Kasumi-1 (cell line): ENCODE data around the gene CGB2.
"Not testable (repeated sequence)": the region's sequence is repeated elsewhere in the genome, so short reads cannot be mapped to it uniquely, and the experiment has no call there.

ENCODE experiments used
- DNase-seq, 2 experiments: peaks; one replicate each; lab custom pipeline; 2025; lab: John Stamatoyannopoulos, UW

CGB2 gene

GRCh38 chr19:49010453-49010852 lies 21.2 kb upstream of the CGB2 start:
- no peak for DNase-seq

GRCh38 chr19:49011194-49011593 lies 20.5 kb upstream of the CGB2 start:
- DNase-seq, result no peak

- no peak for DNase-seq
Observed at GRCh38 chr19:49014123-49014869, 17.4 kb upstream of the CGB2 start.

GRCh38 chr19:49014870-49015255 lies 16.8 kb upstream of the CGB2 start:
- DNase-seq, result no peak

GRCh38 chr19:49016067-49016839 lies 15.4 kb upstream of the CGB2 start:
- DNase-seq, result no peak

GRCh38 chr19:49017041-49017665 lies 14.5 kb upstream of the CGB2 start, which contains the start of gene LHB:
TSS of gene LHB (minus strand) at chr19:49017091. CDS start at chr19:49017081, 10 bp downstream.
- DNase-seq, result no peak

- DNase-seq, result peak; percentile 50 to 63
Observed at GRCh38 chr19:49017666-49018351, 13.9 kb upstream of the CGB2 start.

- peak; percentile 14 to 19 for DNase-seq
Observed at GRCh38 chr19:49018388-49019241, 13.1 kb upstream of the CGB2 start.

GRCh38 chr19:49019242-49019932 lies 12.3 kb upstream of the CGB2 start:
- DNase-seq, result peak; percentile 23 to 42

GRCh38 chr19:49020342-49020741 lies 11.3 kb upstream of the CGB2 start:
- DNase-seq, result no peak

GRCh38 chr19:49020931-49021895 lies 10.5 kb upstream of the CGB2 start:
- DNase-seq, result no peak

GRCh38 chr19:49022116-49022515 lies 9.6 kb upstream of the CGB2 start:
- no peak for DNase-seq

- not testable (repeated sequence) for DNase-seq
Observed at GRCh38 chr19:49024233-49024632, 7.5 kb upstream of the CGB2 start, which contains the start of gene CGB3. TSS of gene CGB3 (minus strand) at chr19:49024333. CDS start at chr19:49023971, 362 bp downstream.

- not testable (repeated sequence) for DNase-seq
Observed at GRCh38 chr19:49025088-49025487, 6.6 kb upstream of the CGB2 start.

GRCh38 chr19:49025599-49025998 lies 6.1 kb upstream of the CGB2 start:
- not testable (repeated sequence) for DNase-seq

GRCh38 chr19:49028686-49029085 lies 3.0 kb upstream of the CGB2 start:
- DNase-seq, result not testable (repeated sequence)

- DNase-seq, result not testable (repeated sequence)
Observed at GRCh38 chr19:49029749-49030148, 1.9 kb upstream of the CGB2 start.

GRCh38 chr19:49030323-49030722 lies 1.4 kb upstream of the CGB2 start:
- DNase-seq, result not testable (repeated sequence)

GRCh38 chr19:49036815-49037214 lies 5.1 kb downstream of the CGB2 start, which contains the start of gene CGB1:
TSS of gene CGB1 (minus strand) at chr19:49036895. CDS start at chr19:49036711, 184 bp downstream.
- not testable (repeated sequence) for DNase-seq
